T47D (cell line): Measurements from ENCODE around the gene MAMDC2.

Experiments used
- DNase-seq, 2 experiments: peaks; one replicate each; pipeline versions ENCODE4 v3.0.0 to v3.0.0-alpha.2; 2011 to 2012; ENCODE audit warnings: low read depth in 1 of 2, low spot score in 1 of 2
- JUND ChIP-seq: IDR thresholded peaks from 2 replicates; pipeline ENCODE4 v1.6.1; 2012; ENCODE audit warnings: low read depth
- in situ Hi-C: cut with HindIII; loops from 2 replicates; pipeline ENCODE4 v1.10.0; 2016; ENCODE audit warnings: low sequenced_read_pairs, low pct_unique_long_range_greater_than_20kb

MAMDC2 gene, protein sequence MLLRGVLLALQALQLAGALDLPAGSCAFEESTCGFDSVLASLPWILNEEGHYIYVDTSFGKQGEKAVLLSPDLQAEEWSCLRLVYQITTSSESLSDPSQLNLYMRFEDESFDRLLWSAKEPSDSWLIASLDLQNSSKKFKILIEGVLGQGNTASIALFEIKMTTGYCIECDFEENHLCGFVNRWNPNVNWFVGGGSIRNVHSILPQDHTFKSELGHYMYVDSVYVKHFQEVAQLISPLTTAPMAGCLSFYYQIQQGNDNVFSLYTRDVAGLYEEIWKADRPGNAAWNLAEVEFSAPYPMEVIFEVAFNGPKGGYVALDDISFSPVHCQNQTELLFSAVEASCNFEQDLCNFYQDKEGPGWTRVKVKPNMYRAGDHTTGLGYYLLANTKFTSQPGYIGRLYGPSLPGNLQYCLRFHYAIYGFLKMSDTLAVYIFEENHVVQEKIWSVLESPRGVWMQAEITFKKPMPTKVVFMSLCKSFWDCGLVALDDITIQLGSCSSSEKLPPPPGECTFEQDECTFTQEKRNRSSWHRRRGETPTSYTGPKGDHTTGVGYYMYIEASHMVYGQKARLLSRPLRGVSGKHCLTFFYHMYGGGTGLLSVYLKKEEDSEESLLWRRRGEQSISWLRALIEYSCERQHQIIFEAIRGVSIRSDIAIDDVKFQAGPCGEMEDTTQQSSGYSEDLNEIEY

DNA sequence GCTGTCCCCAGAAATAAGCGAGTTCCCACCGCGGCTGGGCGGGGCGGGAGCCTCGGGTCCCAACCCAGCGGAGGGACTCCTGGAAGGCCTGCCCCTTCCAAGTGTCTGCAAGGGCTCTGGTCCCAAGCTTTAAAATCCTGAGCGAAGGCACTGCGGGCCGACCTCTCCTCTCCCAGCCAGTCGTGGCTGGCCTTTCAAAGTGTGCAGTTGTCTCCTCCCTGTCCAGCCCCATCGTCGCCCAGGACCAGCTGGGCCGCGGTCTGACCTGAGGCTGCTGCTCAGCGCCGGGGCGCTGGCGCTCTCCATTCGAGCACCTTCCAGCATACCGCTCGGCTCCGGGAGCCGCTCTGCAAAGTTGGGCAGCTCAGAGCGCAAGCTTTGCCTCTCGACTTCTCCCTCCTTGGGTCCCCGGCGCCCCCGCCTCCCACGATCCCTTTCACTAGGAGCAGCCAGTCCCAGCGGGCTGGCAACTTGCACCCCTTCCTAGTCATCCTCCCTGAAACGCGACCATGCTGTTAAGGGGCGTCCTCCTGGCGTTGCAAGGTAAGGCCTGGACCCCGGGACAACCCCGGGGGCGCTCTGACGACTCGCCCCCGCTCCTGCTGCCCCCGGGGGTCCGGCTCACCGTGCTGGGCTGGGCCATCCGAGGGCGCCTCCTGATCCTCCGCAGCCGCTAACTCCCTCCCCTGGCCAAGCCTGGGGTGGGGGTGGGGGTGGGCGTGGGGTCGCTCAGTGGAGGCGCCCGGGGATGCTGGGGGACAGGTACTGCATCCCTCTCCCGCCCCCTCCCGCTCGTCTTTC is at the start of gene MAMDC2:
TSS of gene MAMDC2 (plus strand) at position 160 of the 801 bp plus-strand sequence. CDS start at position 510, 350 bp downstream.
- no peak for TF ChIP-seq JUND
- DNase-seq = no peak
- in situ Hi-C loops = no loop called here

DNA sequence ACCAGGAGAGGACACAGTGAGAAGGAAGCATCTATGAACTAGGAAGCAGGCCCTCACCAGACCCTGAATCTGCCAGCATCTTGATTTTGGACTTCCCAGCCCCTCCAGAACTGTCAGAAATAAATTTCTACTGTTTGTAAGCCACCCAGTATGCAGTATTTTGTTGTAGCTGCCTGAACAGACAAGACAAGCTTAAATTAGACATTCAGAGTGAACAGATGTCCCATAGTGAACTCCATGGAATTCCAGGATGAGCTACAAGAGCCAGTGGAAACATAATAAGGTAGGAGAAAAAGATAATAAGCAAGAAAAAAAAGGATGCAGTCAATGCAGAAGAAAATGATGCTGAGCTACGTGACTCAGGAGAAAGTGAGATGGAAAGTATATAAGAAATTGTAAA is 47.8 kb upstream of the MAMDC2 start:
- DNase-seq = no peak
- in situ Hi-C loops = no loop called here
- no peak for TF ChIP-seq JUND

DNA sequence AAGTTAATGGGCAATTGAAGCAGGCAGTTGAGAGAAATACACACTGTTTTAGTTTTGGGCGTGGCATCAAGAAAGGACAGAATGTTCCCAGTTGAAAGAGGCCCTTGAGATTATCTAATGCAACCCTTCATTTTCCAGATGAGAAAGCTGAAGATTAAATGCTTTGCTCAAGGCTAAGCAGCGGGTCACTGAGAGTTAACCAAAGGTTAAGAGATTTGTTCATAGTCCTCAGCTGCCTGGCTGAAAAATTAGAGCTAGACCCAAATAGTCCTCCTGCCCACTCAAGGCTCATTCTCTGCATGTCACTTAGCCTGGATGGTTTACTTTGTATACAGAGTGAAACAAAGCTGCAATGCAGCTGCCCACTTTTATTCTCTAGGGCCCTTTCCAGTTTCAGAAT is 46.7 kb upstream of the MAMDC2 start:
- no peak for TF ChIP-seq JUND
- no peak for DNase-seq
- in situ Hi-C loops = no loop called here

DNA sequence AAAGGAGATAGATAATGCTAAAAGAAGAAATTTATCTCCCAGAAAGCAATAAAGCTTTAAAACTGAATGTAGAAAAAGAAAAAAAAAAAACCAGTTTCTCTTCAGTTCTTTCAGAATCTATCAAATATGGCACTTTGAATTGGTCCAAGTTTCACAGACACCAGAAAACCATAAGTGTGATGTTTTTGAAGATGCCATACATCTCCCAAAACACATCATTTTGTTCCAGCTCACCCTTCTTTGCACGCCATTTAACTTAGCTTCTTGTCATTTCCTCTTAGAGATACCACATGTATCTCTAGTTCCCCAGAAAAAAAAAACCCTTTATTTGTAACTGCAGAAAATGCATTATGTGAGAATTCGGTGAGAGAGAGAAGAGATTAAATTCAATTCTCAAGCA is 46.1 kb upstream of the MAMDC2 start:
- in situ Hi-C loops = no loop called here
- DNase-seq = no peak
- TF ChIP-seq JUND = no peak

DNA sequence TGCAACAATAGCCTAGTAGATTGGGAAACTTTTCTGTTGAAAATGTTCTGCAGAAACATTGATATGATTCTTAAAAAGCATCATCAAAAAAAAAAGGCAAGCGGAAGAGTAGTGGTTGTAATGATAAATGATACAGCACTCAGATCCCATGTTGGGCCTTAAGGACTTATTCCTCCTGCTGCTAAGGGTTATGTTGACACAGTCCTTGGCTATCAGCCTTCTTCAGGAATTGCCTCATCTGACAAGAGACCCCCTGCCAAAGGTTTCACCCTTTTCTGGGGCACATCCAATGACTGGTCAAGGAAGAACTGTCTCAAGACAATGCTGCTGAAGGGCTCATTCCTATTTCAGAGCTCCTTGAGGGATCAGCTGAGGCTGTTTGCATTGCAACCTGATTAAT is 44.3 kb upstream of the MAMDC2 start:
- no peak for DNase-seq
- in situ Hi-C loops = no loop called here
- no peak for TF ChIP-seq JUND

DNA sequence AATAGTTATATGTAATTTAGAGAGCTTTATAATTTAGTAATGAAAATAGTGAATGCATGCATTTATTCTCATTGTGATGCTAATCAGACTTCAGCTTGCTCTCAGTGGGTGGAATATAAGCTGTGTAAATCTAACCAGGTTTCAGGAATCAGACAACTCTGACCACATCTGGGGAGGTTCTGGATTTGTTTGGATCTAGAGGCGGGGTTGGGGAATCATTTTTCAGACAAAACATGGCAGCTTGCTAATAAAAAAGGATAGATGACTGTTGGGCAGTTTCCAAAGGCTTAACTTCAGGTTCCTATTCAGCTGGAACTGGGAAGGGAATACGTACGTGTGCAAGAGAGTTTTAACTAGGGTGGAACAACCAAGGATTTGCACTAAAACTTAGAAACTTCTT is 43.2 kb upstream of the MAMDC2 start:
- no peak for DNase-seq
- in situ Hi-C loops = no loop called here
- no peak for TF ChIP-seq JUND

DNA sequence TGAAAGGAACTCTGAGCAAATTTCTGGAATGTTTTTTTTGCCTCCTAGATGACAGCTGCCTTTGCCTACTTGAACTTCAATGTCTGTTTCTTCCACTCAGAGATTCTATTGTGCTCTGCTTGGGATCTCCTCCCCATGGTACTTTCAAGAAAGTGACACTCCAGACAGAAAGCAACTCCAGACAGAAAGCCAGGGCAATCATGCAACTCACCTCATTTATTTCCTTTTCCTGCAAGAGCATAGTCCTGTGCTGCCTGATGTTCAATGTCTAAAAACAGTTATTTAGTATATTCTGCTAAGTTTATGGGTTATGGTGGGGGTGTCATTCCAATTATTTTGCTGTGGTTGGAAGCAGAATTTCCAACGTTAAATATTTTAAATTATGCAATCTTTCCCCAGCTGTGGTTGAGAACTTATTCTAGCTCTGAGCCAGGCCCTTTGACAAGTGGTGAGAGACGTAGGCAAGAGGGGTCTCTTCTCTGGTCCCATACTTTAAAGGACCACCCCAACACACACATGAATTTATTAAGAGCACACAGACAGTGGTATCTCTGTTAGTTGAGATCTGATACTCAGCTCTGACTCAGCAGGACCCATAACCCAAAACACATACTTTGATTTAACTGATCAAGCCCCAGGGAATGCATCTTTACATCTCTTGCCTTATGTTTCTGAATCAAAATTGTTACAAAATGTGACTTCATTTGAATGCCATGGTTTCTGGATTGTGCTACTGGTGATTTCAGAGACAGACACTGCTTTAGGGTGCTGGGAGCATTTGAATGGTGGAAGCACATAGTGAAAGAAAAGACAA is 39.5 kb upstream of the MAMDC2 start:
- DNase-seq = no peak
- in situ Hi-C loops = no loop called here
- no peak for TF ChIP-seq JUND

DNA sequence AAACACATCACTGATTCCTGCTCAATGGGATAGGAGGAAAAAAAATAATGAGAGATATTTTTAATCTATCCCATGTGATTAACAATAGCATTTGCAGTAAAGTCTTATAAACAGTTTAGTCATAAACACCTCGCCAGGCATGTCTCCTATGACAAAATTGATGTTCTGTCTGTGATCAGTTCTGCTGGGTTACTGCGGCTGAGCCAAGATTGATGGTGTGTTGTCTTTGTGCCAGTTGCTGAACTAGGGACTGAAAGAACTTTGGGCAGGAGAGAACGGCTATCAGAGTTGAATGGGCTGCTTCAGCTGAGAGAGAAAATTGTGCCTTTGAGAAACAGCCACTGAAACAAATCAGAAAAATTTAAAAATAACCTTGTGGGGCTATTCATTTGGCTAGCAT is 37.3 kb upstream of the MAMDC2 start:
- no peak for DNase-seq
- in situ Hi-C loops = no loop called here
- no peak for TF ChIP-seq JUND

DNA sequence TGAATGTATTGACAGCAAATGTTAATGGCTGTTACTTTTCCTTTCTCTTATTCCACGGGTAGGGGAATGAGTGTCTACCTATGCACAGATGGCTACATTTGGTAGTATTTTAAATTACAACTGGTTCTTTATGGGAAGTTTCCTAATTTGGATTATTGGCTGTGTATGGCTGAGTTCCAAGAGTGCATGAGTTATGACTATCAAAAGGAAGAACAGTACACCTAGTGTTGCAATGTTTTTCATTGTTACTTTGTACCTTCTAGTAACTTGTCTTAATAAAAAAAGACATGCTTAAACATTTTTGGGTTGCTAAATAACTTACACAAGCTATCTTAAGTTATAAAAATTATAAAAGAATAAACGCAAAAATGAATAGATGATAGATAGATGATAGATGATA is 35.8 kb upstream of the MAMDC2 start:
- TF ChIP-seq JUND = no peak
- in situ Hi-C loops = no loop called here
- no peak for DNase-seq

DNA sequence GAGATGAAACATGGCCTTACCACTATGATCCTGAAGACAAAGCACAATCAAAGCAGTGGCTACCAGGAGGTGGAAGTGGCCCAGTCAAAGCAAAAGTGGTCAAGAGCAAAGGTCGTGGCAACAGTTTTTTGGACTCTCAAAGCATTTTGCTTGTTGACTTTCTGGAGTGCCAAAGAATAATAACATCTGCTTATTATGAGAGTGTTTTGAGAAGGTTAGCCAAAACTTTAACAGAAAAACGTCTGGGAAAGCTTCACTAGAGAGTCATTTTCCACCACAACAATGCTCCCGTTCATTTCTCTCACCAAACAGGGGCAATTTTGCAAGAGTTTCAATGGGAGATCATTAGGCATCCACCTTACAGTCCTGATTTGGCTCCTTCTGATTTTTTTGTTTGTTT is 33.6 kb upstream of the MAMDC2 start:
- TF ChIP-seq JUND = no peak
- in situ Hi-C loops = no loop called here

DNA sequence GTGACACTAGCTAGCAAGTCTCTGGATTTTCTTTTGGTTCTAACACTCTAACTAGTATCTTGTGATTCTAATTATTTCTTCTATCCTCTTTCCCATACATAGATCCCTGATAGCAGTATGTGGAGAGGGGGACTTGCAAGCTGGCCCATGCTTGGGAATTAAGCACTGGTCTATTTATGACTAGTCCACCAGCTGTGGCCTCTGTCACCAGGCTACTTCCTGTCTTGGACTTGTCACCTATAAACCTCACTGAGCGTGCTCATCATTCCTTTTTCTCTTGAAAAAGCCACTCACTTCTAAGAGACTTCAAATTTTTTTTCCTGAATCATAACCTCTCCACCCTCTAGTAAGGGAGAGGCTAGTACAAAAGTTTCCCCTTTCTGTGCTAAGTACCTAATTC is 32.3 kb upstream of the MAMDC2 start:
- in situ Hi-C loops = no loop called here
- no peak for DNase-seq
- no peak for TF ChIP-seq JUND

More for the DNA sequence above, 33.6 kb upstream of the MAMDC2 start:
- DNase-seq = no peak

DNA sequence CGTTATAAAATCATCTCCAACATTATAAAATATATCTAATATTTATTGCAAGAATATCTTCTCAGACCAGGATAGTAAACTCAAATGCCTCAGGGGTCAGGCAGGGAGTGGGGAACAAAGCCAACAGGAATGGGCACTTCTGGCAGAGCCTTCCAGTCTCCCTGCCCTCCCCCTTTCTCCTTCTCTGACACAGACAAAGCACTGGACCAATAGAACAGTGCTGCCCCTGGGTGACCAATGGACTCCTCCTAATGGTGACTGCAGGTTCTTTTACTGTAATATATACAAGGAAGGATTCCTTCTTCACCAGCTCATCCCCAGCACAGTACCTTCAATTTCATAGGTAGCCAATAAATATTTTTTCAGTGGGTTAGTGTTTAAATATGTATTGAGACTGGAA is 31.1 kb upstream of the MAMDC2 start:
- DNase-seq = no peak
- no peak for TF ChIP-seq JUND
- in situ Hi-C loops = no loop called here
